SJCRH30 (cell line): Measurements from ENCODE around the gene UQCRH. TPM values are rescaled to one million over a fixed set of nuclear protein-coding genes. Genes with fewer than 3 reads are reported as not detected.

Experiments used
- total RNA-seq: library from RNA; depleted of rRNA; stranded (reverse); fragments of >200 nt; shearing (Covaris generic); gene quantifications from 2 replicates; pipeline ENCODE4 v1.2.3, GENCODE V29; 2014; rRNA removed

Gene UQCRH
- total RNA-seq, 1 experiment from 2014 or later: 828 TPM

Other genes starting within 250 kb of the UQCRH start
- 19.5 and 23.5 TPM in 2 replicates for gene PIK3R3, start 171.1 kb upstream of the UQCRH start, total RNA-seq
- not detected in 2 replicates for gene TSPAN1, start 128.6 kb upstream of the UQCRH start, total RNA-seq
- gene P3R3URF, start 127.2 kb upstream of the UQCRH start, total RNA-seq: not detected in 2 replicates
- gene POMGNT1, start 105.3 kb upstream of the UQCRH start, total RNA-seq: 53.3 TPM in 2 replicates
- 2.8 and 3.3 TPM in 2 replicates for gene LURAP1, start 100.4 kb upstream of the UQCRH start, total RNA-seq
- gene RAD54L, start 55.9 kb upstream of the UQCRH start, total RNA-seq: 25.7 and 30.3 TPM in 2 replicates
- gene LRRC41, start 82 bp upstream of the UQCRH start, total RNA-seq: 71.1 and 73.5 TPM in 2 replicates
- gene NSUN4, start 37.1 kb downstream of the UQCRH start, total RNA-seq: 23.7 TPM in 2 replicates
- gene FAAH, start 90.6 kb downstream of the UQCRH start, total RNA-seq: 0.34 TPM in 1 of 2 replicates, not detected in the other
- gene DMBX1, start 186.1 kb downstream of the UQCRH start, total RNA-seq: not detected in 2 replicates
- 0.12 and 0.25 TPM in 2 replicates for gene KNCN, start 247.9 kb downstream of the UQCRH start, total RNA-seq